ENCODE results near the gene PTPRT.

Gene PTPRT

GRCh38 chr20:42155586-42155985 is 1034.1 kb downstream of the PTPRT start:
- DNase-seq, result no peak

GRCh38 chr20:42152575-42152974 is 1037.1 kb downstream of the PTPRT start:
- no peak for DNase-seq

GRCh38 chr20:42150230-42150629 is 1039.5 kb downstream of the PTPRT start:
- DNase-seq, result no peak

GRCh38 chr20:42138729-42139128 is 1051.0 kb downstream of the PTPRT start:
- DNase-seq, result no peak

- DNase-seq, result no peak
Observed at GRCh38 chr20:42134265-42135098, 1055.2 kb downstream of the PTPRT start.

- no peak for DNase-seq
Observed at GRCh38 chr20:42130810-42131596, 1058.7 kb downstream of the PTPRT start.

- DNase-seq, result no peak
Observed at GRCh38 chr20:42125426-42125825, 1064.3 kb downstream of the PTPRT start.

GRCh38 chr20:42123981-42124473 is 1065.7 kb downstream of the PTPRT start:
- no peak for DNase-seq

- DNase-seq, result no peak
Observed at GRCh38 chr20:42118409-42119125, 1071.1 kb downstream of the PTPRT start.

GRCh38 chr20:42118001-42118400 is 1071.7 kb downstream of the PTPRT start:
- no peak for DNase-seq

GRCh38 chr20:42113236-42113635 is 1076.5 kb downstream of the PTPRT start:
- DNase-seq, result no peak

- DNase-seq, result no peak
Observed at GRCh38 chr20:42112161-42112560, 1077.5 kb downstream of the PTPRT start.

GRCh38 chr20:42111349-42111748 is 1078.4 kb downstream of the PTPRT start:
- DNase-seq, result no peak

- DNase-seq, result no peak
Observed at GRCh38 chr20:42110301-42110700, 1079.4 kb downstream of the PTPRT start.

- no peak for DNase-seq
Observed at GRCh38 chr20:42102000-42102399, 1087.7 kb downstream of the PTPRT start.

GRCh38 chr20:42100137-42100704 is 1089.5 kb downstream of the PTPRT start:
- no peak for DNase-seq

GRCh38 chr20:42099101-42099500 is 1090.6 kb downstream of the PTPRT start:
- no peak for DNase-seq

GRCh38 chr20:42098418-42098817 is 1091.3 kb downstream of the PTPRT start:
- DNase-seq, result no peak

- DNase-seq, result no peak
Observed at GRCh38 chr20:42097741-42098140, 1092.0 kb downstream of the PTPRT start.

GRCh38 chr20:42095221-42095620 is 1094.5 kb downstream of the PTPRT start:
- no peak for DNase-seq

- no peak for DNase-seq
Observed at GRCh38 chr20:42093542-42094440, 1095.9 kb downstream of the PTPRT start.

- no peak for DNase-seq
Observed at GRCh38 chr20:42093041-42093440, 1096.7 kb downstream of the PTPRT start.
